Limb (tissue), 2 donors: Measurements from ENCODE around the gene C5orf22.
"Not testable (repeated sequence)": the region's sequence is repeated elsewhere in the genome, so short reads cannot be mapped to it uniquely, and the experiment has no call there.

Source experiments
- DNase-seq, 2 donors: peaks; one replicate each; pipeline ENCODE4 v3.0.0-alpha.2; 2016; ENCODE audit errors: extremely low spot score in 2 of 2

The C5orf22 gene

DNA sequence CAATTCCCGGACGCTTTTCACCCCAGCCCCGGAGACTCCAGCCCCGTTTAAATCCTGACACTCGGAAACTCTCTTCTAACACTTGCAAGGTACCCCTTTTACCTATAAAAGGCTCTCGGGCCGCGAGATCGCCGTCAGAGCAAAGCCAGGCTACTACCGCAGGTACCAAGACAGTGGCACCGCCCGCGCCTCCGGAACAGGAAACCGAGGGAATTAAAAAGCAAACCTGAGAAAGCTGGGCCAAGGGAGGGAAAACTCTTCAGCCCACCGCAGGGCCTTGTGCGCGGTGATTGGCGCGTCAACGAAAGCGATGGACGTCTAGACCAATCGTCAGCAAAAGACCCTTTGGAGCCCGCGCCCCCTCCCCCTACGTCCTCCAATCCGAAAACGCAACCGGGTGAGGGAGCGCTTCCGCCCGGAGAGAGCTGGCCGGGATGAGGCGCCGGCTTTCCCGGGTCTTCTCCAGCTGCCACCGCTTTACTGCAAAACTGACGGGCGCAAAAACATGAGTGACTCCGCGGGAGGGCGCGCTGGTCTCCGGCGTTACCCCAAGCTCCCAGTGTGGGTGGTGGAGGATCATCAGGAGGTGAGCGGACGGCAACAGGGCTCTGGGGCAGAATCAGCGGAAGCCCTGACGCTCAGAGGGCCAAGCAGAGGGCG is at the start of gene C5orf22, which contains the start of gene DROSHA:
C5orf22 (plus strand) TSS at position 414 of the 660 bp plus-strand sequence; CDS start at position 506, 92 bp downstream.
DROSHA (minus strand) TSS at position 206 of the 660 bp plus-strand sequence. CDS start 3,034 bp downstream, outside the sequence.
- DNase-seq = peak; percentile 95 to 96

DNA sequence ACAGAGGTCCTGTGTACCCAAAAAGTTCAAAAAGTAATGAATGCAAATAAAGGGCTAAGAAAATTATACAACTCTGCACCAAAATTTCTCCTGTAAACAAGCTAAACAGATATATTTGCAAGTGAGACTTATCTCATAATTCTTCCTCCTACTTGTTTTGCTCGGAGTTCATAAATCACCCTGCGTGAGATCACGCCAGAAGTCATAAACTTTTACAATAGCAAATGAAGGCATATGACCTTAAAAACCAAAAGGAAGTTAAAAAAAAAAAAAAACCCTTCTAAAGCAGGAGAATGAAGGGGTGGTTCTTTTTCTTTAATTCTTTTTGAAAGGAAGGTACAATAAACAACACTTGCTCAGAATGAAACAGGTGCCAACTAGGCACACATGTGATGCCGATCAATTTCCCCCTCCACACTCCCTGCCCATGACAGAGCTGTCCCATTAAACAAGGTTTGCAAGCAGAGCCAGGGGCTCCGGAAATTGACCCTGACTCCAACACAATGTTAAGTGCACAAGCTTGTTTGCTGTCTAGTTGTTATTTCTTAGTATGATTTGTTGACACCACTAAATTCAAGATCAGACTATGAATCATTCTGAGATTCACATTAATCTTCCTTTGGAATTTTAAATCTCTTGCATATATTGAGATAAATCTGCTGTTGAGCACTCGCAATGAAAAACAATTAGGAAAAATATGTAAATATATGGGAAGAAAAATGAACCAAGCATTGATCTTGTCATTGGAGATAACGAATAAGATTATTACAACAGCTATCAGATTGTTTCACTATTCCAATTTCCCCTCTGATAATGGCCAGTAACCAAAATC is 46.5 kb upstream of the C5orf22 start:
- no peak for DNase-seq

DNA sequence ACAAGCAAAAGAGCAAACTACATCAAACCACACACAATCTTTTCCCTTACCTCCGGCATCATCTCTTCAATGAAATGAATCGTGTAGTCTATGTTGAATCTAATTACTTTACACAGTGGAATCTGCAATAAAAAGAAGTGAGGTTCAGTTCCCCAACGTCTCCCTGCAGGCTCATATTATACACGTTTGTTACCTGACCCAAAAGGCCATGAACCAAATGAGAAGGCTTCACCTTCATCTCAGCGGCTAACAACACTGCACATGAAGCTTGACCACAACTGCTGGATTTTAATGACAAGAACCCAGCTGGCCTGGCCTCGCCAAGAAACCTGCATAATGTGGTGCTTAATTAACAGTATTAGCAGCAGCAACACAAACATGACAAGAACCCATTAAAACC is 45.7 kb upstream of the C5orf22 start:
- DNase-seq = no peak

DNA sequence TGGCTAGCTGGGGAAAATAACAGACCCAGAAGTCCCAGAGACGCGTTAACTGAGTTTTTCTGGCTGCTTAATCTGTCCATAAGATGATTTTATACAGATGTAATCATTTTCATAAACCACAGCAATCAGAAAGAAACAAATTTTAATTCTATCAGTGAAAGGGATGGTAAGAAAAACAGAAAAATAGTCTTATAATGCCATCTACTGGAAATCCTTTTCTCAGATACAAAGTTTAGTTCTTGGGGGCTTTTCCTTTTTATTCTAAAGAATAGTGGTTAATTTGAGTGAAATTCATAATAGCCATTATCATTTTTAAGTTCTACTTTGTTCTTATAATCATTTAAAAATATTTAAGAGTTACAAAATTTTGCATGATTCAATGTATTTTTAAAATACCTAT is 44.6 kb upstream of the C5orf22 start:
- no peak for DNase-seq

DNA sequence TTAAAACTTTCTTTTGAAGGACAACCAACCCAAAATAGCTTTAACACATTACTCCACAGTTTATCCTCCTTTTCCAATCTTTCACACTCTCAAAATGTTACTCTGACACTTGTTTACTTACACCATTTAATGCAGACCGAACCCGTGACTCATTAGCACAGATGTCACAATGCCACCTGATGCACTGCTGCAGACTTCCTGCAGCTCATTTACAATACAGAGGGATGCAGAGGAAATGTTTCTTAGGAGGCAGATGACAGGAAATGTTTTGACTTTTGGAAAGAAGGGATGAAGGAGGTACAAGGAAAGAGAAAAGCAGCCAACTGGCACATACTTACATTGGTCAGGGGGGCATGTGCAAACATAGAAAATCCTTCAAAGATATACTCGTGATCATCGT is 39.2 kb upstream of the C5orf22 start:
- no peak for DNase-seq

DNA sequence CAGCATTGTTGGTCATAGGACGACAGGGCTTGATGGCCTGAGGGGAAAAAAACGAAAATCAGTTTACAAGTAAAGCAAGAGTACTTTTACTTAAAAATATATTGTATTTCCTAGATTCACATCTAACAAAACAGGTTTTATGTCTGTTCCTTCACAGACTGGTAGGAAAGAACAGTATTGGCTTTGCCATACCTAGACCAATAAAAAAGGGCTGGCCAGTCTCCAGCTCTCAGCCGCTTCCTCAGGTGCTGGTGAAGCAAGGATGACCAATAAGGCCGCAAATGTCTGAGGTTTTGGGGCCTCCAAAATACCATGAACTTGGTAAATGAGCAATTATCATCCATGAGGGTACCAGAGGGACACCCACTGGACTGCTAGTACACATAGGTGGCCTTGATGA is 36.8 kb upstream of the C5orf22 start:
- no peak for DNase-seq

DNA sequence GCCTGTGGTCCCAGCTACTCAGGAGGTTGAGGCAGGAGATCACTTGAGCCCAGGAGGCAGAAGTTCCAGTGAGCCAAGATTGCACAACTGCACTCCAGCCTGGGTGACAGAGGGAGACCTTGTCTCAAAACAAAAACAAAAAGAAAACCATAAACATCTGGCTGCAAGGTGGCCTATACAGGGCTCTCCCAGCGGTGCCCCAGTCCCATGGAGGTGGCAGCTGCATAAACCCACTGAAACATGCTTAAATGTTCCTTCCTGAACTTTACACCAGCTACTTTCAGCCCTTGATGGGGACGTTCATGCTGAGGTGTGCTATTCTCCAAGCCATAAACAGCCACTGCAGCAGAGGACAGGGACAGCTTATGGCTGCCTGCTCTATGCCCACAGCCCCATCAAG is 35.8 kb upstream of the C5orf22 start:
- no peak for DNase-seq

DNA sequence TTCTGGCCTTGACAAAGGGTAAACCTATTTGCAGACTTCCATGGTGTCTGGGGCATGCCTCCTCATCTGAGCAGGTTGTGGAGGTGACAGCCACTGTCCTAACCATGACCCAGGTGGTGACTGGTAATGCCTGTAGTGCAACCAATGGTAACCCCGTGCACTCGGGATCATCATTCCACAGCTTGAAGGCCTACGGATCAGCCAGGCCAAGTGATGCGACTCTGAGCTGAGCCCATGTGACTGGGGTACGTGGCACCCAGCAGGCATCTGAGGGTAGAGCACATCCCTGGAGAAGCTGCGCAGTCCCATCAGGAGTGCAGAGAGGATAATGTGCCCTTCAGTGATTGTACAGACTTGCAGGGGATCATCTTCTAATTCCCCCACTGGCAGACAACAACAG is 35.2 kb upstream of the C5orf22 start:
- DNase-seq = no peak

DNA sequence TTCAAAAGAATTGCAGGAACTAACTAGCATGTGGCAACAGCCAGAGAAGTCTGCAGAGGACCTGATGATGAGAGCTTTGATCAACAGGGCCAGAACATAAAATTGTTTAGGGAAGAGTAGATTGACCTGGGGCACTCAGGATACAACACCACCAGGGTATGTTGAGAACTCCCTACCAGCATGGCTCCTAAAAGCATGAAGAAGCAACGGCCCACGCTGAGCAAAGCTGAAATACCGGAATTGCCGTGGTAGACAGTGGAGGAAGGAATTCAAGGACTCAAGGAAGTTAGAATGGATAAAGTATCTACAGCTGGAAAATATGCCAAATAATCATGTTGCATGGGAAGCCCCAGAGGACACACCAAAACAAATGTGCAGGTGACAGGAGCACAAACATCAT is 31.8 kb upstream of the C5orf22 start:
- no peak for DNase-seq

DNA sequence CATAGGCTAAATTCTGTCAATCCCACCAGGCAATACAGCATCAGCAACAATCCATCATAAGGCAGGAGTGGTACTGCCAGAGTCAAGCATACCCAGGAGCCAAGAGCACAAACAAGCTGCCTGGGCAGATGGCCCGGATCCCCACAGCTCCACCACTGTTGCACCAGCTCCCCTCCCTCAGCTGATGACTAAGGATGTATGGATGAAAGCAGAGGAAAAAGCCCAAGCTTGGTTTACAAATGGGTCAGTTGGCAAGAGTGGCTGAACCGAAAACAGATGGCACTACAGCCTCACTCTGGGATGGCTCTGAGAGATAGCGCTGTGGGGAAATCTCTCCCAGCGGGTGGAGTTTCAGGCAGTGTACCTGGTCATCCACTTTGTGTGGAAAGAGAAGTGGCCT is 29.6 kb upstream of the C5orf22 start:
- DNase-seq = no peak

DNA sequence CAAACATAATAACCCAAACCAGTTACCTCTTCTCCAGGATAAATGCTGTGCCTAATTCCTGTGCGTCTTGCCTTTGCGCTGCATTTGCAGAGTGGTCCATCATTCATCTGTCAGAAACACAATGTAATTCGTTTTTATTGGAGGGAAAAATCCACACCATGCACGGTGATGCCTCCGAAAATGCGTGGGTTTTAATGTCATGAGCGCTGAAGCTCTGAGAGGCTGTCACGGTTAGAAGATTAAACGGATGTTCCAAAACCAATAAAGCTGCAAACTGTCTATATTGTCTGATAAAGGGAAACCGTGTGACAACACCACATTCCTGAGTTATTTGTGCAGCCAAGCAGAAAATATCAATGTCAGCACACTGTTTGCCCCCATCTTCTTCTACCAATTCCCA is 27.6 kb upstream of the C5orf22 start:
- no peak for DNase-seq

DNA sequence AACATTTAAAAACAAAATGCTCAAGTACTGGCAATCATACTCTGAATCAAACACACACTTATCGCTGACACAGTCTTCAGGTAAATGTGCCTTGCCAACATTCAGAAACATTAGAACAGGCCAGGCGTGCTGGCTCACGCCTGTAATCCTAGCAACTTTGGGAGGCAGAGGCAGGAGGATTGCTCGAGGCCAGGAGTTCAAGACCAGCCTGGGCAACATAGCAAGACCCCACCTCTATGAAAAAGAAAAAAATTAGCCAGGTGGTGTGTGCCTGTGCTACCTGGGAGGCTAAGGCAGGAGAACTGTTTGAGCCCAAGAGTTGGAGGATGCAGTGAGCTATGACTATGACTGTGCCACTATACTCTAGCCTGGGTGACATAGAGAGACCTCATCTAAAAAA is 20.8 kb upstream of the C5orf22 start:
- DNase-seq = no peak

DNA sequence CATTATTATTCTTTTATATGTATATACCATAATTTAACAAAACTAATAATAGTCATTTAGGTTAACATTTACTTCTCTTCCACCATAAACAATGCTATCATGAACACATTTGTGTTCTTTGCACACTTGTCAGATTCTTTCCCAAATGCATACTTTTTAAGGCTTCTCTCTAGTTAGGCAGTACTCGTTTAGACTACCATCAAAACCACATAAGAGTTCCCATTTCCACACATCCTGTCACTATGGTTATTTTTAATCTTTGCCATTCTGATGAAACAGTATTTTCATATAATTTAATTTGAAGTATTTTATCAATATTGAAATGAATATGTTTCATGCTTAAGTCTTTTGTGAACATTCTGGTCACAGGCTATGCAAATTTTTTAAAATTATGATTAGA is 15.3 kb upstream of the C5orf22 start:
- DNase-seq = no peak

DNA sequence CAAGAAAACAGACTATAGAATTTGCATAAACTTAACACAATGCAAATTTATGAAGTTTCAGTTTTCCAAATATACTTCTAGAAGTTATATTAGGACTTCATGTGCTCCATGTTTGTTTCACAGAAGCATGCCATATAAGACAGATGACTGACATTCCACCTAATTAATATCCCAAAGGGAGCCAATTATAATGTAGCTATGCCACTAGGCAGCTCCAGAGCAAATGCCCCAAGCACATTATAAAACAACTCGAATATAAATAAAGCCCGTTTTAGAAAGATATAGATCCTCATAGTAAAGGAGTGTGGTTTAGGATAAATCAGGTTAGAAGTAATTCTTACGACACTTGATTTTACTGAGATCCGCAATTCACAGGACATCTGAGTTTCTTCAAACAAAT is 9.1 kb upstream of the C5orf22 start:
- DNase-seq = no peak

DNA sequence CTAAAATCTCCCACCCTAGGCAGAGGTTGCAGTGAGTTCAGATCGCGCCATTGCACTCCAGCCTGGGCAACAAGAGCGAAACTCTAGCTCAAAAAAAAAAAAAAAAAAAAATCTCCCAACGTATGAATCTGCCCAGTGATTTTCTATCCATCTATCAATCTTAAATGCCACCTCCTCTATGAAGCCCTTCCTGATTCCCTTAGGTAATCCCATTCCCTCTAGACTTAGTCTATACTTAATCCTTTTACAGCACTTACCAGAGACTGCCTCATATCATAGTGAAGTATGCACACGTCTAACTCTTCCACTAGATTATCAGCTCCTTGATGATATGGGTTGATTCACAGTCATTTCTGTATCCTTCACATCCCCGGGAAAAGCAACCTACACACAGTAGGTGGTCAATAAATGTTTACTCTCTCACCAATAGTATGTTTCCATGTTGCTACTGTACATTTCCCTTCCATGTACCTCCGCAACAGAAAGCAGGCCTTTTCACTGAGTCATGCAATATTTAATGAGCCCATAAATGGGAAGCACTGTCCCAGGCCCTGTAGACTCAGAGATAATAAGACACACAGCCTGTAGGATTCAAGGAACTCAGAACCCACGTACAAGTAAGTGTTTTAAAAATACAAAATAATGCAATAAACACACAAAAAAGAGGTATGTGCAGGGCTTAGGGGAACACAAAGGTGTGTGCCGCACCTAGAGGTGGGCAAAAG is 1.4 kb upstream of the C5orf22 start:
- no peak for DNase-seq

DNA sequence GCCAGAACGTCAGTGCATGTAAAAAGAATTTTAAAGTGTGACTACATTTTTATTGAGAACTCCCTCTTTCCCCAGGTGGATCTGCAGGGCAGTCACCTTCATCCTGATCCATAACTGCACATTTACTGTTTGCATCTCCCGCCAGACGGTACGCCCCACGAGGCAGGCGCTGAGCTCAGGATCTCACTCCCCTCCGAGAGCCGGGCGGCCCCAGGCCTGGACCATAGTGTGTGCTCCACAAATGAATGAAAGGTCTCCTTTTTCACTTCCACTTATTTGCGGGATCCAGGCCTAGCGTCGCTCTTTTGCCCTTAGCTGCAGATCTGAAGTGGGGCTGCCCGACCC is 586 bp upstream of the C5orf22 start:
- DNase-seq = no peak

DNA sequence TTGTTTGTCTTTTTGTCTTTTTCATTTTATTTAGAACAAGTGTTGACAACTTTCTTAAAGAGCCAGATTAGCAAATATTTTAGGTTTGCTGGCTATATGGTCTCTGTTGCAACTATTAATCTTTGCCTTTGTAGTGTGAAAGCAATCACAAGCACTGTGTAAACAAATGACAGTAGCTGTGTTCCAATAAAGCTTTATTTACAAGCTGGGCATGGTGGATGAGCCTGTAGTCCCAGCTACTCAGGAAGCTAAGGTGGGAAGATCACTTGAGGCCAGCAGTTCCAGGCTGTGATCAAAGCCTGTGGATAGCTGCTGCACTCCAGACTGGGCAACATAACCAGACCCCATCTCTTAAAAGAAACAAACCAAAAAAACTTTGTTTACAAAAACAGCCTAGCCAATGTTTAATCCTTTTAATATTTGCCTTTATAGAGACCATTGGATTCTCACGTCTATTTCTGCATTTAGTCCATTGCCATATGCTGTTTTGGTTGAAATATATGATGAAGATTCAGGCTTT is 2.5 kb downstream of the C5orf22 start:
- DNase-seq = no peak

DNA sequence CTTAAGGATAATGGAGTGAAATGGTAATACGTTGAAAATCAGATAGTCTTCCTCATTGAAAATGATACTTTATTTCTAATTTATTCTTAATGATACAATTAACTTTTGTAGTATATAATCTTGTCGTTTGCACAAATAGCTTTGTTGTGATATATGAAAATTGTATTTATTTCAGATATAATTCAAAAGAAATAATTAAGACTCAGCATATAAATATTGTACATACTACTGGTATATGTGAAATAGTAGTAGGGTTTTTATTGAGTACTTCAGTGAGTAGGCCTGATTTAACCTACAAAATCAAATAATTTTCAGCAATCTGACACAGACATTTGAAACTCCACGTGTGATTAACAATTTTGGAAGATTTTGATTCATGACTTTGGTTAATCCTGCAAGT is 4.8 kb downstream of the C5orf22 start:
- no peak for DNase-seq

DNA sequence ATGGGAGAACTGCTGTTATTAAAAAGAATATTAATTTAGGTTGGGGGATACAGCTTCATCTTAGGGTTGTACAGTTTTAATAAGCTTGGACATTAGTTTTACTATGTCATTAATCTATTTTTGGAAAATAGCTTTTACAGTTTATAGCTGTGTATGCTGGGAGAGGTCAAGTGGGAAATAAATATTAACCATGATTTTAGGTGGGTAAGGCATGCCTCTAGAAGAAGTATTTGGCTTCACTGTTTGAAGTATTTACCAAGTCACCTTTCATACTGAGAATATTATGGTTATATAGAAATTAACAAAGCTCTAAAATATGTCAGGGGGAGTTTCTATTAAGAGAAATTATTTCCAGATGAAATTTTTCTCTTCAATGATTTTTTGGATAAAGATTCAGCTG is 5.2 kb downstream of the C5orf22 start:
- no peak for DNase-seq

DNA sequence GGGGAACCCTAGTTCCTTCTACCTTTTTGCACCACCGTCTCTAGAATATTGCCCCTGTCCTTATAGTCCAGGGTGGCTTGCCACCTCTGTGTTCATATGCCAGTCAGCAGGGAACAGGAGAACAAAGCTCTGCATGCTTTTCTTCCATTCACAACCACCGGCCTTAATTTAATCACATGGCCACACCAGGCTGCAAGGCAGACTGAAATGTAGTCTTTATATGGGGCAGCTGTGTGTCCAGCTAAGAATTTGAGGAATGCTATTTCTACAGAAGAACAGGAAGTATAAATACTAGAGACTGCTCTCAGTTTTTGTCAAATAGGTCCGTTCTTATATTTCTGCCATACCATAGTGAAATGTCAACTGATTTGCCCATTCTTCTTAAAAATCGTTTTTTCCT is 5.8 kb downstream of the C5orf22 start:
- DNase-seq = no peak

DNA sequence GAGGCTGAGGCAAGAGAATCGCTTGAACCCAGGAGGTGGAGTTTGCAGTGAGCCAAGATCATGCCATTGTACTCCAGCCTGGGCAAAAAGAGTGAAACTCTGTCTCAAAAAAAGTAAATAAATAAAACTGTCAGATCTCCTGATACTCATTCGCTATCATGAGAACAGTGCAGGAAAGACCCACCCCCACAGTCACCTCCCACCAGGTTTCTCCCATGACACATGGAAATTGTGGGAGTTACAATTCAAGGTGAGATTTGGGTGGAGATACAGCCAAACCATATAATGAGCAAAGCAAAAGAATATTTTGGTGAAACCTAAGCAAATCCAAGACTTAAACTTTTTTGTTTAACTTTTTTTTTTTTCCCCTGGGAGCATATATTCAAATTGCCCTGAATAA is 17.0 kb downstream of the C5orf22 start:
- DNase-seq = not testable (repeated sequence)

DNA sequence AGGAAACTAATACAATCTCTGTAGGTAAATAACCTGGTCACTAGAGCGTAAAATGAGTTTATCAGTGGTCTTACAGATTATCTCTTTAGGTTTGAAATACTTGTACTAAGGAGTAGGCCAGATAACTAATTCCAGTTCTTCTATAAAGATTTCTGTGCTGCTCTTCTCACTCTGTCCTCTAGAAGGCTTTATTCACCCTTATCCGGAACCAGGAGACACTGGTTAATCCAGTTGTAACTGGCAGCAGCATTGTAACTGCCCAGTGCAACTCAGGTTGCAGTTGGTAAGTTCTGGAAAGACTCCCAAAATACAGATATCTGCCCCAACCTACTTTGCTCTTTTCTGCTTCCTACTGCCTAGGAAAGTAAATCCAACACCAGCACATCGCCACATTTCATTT is 19.8 kb downstream of the C5orf22 start:
- no peak for DNase-seq
